Right atrium auricular region (tissue), 2 donors: Measurements from ENCODE around the gene COL6A1. TPM values are rescaled to one million over a fixed set of nuclear protein-coding genes. Genes with fewer than 3 reads are reported as not detected.

Source experiments
- DNase-seq: peaks from one replicate; pipeline ENCODE4 v3.0.0-alpha.2; 2019; ENCODE audit warnings: low spot score
- H3K27ac ChIP-seq, 2 donors: fragments of 200-600 bp; sonication (generic); 1 replicate in 1 of 2; 2 replicates in 1 of 2; pipeline ENCODE4 v1.5.1; 2016 to 2019
- H3K27me3 ChIP-seq, 2 donors: fragments of 200-600 bp; sonication (generic); one replicate each; pipeline versions ENCODE4 v1.5.1 to v1.6.0; 2017 to 2019
- H3K36me3 ChIP-seq: fragments of 200-600 bp; sonication (generic); one replicate; pipeline ENCODE4 v1.5.1; 2016
- H3K4me1 ChIP-seq, 2 donors: fragments of 200-600 bp; sonication (generic); one replicate each; pipeline versions ENCODE4 v1.5.1 to v1.6.0; 2017 to 2019
- H3K4me3 ChIP-seq, 2 donors: fragments of 200-600 bp; sonication (generic); 1 replicate in 1 of 2; 2 replicates in 1 of 2; pipeline ENCODE4 v1.5.1; 2017 to 2019; ENCODE audit warnings: mild to moderate bottlenecking in 1 of 2, moderate library complexity in 1 of 2
- H3K9me3 ChIP-seq, 2 donors: fragments of 200-600 bp; sonication (generic); one replicate each; pipeline ENCODE4 v1.5.1; 2019
- total RNA-seq, 2 donors: library from RNA; depleted of rRNA; stranded (reverse); fragments of >200 nt; gene quantifications; one replicate each; pipeline ENCODE4 v1.1.0, GENCODE V29; 2016
- TF ChIP-seq, protein P1 (sequence below), 2 donors: fragments of 200-600 bp; sonication (generic); IDR thresholded peaks; one replicate each; pipeline ENCODE4 v1.5.1; 2019; ENCODE audit warnings: antibody characterized with exemption in 2 of 2

Gene COL6A1
- total RNA-seq, 2 donors from 2014 or later, result 201 to 278 TPM

DNA sequence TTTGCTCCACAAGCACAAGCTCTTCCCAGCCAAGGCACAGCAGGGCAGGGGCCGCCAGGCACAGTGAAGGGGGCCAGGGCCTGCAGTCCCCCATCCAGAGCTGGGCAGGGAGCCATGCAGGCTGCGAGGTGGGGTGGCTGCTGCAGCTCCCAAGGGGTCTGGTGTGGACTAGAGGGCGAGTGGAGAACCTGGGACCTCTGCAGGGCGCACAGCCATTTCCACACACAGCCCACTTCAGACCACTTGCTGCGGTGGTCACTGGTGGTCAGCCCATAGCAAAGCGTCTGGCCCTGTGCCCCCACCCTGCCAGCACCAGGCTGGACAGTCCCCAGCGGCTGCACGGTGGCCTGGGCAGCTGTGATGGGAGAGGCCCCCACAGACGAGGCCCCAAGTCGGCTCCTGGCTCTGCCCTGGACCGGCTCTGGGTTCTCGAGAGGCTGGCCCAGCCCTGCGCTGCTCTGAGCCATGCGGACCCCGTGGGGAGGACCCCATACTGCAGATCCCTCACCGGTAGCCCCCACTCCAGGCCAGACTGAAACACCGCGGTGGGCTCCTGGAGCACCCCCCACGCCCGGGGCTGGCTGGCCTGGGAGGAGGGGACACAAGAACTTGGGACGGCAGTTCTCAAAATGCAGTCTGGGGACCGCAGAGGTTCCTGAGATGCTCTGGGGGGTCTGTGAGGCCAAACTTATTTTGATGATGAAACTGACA is 69.3 kb downstream of the COL6A1 start:
- DNase-seq, result peak; percentile 55
- H3K27ac ChIP-seq, result peak overlapping the region; percentile 73 to 88

GRCh38 chr21:46051379-46051770 is 69.8 kb downstream of the COL6A1 start:
- TF ChIP-seq, protein P1, sequence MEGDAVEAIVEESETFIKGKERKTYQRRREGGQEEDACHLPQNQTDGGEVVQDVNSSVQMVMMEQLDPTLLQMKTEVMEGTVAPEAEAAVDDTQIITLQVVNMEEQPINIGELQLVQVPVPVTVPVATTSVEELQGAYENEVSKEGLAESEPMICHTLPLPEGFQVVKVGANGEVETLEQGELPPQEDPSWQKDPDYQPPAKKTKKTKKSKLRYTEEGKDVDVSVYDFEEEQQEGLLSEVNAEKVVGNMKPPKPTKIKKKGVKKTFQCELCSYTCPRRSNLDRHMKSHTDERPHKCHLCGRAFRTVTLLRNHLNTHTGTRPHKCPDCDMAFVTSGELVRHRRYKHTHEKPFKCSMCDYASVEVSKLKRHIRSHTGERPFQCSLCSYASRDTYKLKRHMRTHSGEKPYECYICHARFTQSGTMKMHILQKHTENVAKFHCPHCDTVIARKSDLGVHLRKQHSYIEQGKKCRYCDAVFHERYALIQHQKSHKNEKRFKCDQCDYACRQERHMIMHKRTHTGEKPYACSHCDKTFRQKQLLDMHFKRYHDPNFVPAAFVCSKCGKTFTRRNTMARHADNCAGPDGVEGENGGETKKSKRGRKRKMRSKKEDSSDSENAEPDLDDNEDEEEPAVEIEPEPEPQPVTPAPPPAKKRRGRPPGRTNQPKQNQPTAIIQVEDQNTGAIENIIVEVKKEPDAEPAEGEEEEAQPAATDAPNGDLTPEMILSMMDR (IDR thresholded peaks at IDR 0.05), result no peak
- Histone ChIP-seq H3K36me3 (no peaks in the 10 kb centered on the region), H3K27me3 (no peaks in the 10 kb centered on the region), H3K9me3 (no peaks in the 10 kb centered on the region), H3K4me1 (peaks cover 0 to 42% of the 10 kb centered on the region in 2 donors), H3K4me3 (no peak overlapping the region), H3K27ac (peak overlapping the region in 1 of 2 donors; percentile 88)
- DNase-seq, result peak; percentile 52

More for the DNA sequence above, 69.3 kb downstream of the COL6A1 start:
- Histone ChIP-seq H3K4me3 (no peak overlapping the region), H3K36me3 (no peaks in the 10 kb centered on the region), H3K9me3 (no peaks in the 10 kb centered on the region), H3K27me3 (no peaks in the 10 kb centered on the region), H3K4me1 (peaks cover 0 to 37% of the 10 kb centered on the region in 2 donors)
- TF ChIP-seq, protein P1 (IDR thresholded peaks at IDR 0.05), result no peak

DNA sequence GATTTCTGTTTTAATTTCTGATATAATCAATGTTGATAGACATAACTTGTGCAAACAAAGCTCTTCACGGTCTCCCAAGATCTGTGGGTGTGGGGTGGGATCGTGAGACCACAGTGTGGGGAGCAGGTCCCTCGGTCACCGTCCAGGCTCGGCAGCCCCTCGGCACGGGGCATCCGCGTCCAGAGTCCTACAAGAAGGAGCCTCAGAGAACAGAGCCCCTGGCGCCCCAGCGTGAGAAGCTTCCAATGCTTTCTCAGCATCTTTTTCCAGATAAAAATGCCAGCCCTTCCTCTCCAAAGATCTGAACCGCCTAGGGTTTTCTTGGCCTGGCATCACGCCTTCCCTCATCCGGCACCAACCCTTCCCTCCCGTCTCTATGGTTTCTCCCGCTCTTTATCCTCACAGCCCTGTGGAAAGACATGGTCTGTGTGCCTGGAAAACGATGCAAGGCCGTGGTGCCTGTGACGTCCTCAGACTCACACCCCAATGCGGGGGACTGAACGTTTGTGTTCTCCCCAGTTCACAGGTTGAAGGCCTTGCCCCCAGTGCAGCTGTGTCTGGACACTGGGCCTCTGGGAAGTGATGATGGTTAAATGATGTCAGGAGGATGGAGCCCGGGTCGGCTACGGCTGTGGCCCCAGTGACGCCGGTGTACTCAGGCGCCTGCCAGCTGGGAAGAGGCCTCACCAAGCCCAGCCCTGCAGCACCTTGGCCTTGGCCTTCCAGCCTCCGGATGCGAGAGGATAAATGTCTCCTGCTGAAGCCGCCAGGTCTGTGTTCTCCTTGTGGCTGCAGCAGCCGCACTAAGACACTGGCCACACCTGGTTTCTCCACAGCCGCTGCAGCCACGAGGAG is 70.5 kb downstream of the COL6A1 start:
- Histone ChIP-seq H3K4me3 (no peak overlapping the region), H3K4me1 (peaks cover 0 to 49% of the 10 kb centered on the region in 2 donors), H3K36me3 (no peaks in the 10 kb centered on the region), H3K9me3 (no peaks in the 10 kb centered on the region), H3K27ac (no peak overlapping the region), H3K27me3 (no peaks in the 10 kb centered on the region)
- TF ChIP-seq, protein P1 (IDR thresholded peaks at IDR 0.05), result no peak
- peak; percentile 55 for DNase-seq

DNA sequence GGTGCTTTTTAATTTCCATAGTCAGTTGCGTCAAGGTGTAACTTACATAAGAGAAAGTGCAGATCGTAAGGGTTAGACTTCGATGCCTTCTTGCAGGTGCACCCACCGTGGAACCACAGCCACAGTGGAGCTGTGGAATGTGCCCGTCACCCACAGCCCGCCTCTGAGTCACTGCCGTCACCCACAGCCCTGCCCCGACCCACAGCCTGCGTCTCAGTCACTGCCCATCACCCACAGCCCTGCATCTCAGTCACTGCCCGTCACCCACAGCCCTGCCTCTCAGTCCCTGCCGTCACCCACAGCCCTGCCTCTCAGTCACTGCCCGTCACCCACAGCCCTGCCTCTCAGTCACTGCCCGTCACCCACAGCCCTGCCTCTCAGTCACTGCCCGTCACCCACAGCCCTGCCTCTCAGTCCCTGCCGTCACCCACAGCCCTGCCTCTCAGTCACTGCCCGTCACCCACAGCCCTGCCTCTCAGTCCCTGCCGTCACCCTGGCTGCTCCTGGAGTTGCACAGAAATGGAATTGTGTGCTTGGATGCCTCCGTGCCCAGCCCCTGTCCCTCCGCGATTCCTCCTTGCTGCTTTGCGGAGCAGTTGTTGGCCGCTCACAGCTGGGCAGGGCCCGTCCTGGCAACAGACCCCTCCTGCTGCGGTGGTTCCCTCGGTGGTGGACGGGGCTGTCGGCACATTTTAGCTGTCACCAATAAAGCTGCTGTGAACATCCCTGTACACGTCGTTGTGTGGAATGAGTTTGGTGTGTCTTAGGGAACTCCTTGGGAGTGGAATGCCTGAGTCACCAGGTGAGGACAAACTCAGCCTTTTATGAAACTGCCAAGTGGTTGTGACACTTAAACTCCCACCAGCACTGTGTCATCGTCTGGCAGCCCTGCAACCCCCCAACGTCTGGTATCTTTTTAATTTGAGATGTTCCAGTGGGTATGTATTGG is 71.4 kb downstream of the COL6A1 start:
- Histone ChIP-seq H3K27ac (no peak overlapping the region), H3K36me3 (no peaks in the 10 kb centered on the region), H3K27me3 (no peaks in the 10 kb centered on the region), H3K4me1 (peaks cover 0 to 52% of the 10 kb centered on the region in 2 donors), H3K9me3 (no peaks in the 10 kb centered on the region), H3K4me3 (no peak overlapping the region)
- DNase-seq, result peak; percentile 59
- TF ChIP-seq, protein P1 (IDR thresholded peaks at IDR 0.05), result no peak

DNA sequence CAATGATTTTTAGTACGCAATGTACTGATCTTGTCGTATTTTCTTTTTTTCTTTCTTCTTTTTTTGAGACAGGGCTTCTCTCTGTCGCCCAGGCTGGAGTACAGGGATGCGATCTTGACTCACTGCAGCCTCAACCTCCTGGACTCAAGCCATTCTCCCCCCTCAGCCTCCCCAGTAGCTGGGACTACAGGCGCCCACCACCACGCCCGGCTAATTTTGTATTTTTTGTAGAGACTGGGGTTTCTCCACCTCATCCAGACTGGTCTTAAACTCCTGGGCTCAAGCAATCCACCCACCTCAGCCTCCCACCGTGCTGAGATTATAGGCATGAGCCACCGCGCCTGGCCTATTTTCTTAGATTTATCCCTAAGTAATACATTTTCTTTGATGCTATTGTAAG is 72.5 kb downstream of the COL6A1 start:
- Histone ChIP-seq H3K9me3 (no peaks in the 10 kb centered on the region), H3K4me3 (no peak overlapping the region), H3K27ac (peak overlapping the region in 1 of 2 donors; percentile 83), H3K36me3 (no peaks in the 10 kb centered on the region), H3K4me1 (peaks cover 0 to 49% of the 10 kb centered on the region in 2 donors), H3K27me3 (no peaks in the 10 kb centered on the region)
- TF ChIP-seq, protein P1 (IDR thresholded peaks at IDR 0.05), result no peak
- peak; percentile 56 for DNase-seq
